Measurements from ENCODE around the gene PTPN11. TPM values are rescaled to one million over a fixed set of nuclear protein-coding genes. Genes with fewer than 3 reads are reported as not detected.

Gene PTPN11
- total and polyA plus RNA-seq, 7 donors = 43.8 to 192 (median 172) TPM

DNA sequence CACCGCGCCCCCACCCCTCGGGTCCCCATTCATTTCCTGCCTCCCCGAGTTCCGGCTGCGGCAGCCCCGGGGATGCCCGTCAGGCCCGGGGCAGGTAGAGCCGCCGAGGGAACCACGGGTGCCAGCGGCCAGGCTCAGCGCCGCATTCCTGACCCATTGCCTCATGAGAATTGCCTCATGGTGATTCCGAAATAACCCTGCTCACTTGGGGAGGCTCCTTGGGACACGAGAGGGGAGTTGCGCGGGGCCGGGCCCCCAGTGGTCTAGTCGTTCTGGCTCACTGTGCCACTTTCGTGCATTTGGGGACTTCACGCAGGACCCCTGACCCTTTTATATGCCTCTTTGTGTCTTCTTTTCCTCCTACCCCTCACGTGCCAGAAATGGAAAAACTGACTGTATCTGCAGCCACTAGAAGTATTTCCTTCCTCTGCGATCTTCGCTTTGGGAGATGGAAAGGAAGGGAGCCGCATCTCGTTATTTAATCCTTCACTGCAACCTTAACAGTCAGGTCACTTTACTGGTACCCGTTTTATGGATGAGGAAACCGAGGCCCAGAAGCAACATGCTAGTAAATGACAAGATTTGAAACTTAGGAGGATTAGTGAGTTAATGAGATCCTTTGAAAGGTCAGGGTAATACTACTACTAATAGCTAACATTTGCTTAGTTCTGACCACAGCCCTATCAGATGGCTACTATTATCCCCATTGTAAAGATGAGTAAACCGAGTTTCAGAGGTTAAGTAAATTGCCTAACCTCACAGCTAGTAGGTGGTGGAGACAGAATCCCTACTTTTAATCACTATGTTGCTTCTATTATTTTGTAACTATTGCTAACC lies 768 bp downstream of the PTPN11 start:
- ATAC-seq = peak; percentile 86 to 88 (median 88)
- H3K36me3 ChIP-seq (ENCODE audit: insufficient read depth in 1 of 2, low read depth in 1 of 2) = no peaks in the 10 kb centered on the region
- DNase-seq = peak; percentile 79 to 89
- peak overlapping the region; percentile 99 for H3K4me3 ChIP-seq
- H3K4me1 ChIP-seq = peaks cover 51% of the 10 kb centered on the region
- H3K9me3 ChIP-seq = no peaks in the 10 kb centered on the region
- 4 to 6% (median 4%) methylated on average over 26 to 31 of the region's 31 CpGs for WGBS, 3 donors
- no peaks in the 10 kb centered on the region for H3K27me3 ChIP-seq (ENCODE audit: insufficient read depth in 3 of 3, low read length in 2 of 3)
- peak overlapping the region; percentile 100 for H3K27ac ChIP-seq
- intact Hi-C loops (cut with DNase I) = no loop called here
- TF ChIP-seq, protein P1, sequence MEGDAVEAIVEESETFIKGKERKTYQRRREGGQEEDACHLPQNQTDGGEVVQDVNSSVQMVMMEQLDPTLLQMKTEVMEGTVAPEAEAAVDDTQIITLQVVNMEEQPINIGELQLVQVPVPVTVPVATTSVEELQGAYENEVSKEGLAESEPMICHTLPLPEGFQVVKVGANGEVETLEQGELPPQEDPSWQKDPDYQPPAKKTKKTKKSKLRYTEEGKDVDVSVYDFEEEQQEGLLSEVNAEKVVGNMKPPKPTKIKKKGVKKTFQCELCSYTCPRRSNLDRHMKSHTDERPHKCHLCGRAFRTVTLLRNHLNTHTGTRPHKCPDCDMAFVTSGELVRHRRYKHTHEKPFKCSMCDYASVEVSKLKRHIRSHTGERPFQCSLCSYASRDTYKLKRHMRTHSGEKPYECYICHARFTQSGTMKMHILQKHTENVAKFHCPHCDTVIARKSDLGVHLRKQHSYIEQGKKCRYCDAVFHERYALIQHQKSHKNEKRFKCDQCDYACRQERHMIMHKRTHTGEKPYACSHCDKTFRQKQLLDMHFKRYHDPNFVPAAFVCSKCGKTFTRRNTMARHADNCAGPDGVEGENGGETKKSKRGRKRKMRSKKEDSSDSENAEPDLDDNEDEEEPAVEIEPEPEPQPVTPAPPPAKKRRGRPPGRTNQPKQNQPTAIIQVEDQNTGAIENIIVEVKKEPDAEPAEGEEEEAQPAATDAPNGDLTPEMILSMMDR (IDR thresholded peaks at IDR 0.05) = no peak

DNA sequence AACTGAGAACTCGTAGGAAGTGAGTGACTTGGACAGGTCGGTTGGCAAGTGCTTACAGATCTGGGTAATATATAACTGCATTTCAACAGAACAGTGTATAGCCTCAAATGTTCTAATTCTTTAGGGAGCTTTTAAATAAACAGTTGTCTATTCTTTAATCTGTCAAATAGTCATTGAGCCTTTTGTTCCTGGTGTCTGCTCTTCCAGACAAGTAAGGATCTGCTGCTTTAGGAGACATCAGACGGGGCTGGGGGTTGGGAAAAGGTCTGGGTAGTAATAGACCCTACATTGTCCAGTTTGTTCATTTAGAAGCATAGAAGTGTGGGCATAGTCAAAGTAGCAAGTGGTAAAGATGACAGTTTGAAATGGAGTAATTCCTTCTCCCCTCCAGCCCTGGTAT lies 2.0 kb downstream of the PTPN11 start:
- TF ChIP-seq, protein P1 (IDR thresholded peaks at IDR 0.05) = no peak
- H3K9me3 ChIP-seq = no peaks in the 10 kb centered on the region
- H3K27ac ChIP-seq = peak overlapping the region; percentile 100
- intact Hi-C loops (cut with DNase I) = no loop called here
- peaks cover 52% of the 10 kb centered on the region for H3K4me1 ChIP-seq
- H3K36me3 ChIP-seq (ENCODE audit: insufficient read depth in 1 of 2, low read depth in 1 of 2) = no peaks in the 10 kb centered on the region
- 60 to 93% (median 64%) methylated on average over 3 of the region's 3 CpGs for WGBS, 3 donors
- no peak for ATAC-seq
- no peak for DNase-seq
- H3K4me3 ChIP-seq = peak overlapping the region; percentile 99
- no peaks in the 10 kb centered on the region for H3K27me3 ChIP-seq (ENCODE audit: insufficient read depth in 3 of 3, low read length in 2 of 3)

DNA sequence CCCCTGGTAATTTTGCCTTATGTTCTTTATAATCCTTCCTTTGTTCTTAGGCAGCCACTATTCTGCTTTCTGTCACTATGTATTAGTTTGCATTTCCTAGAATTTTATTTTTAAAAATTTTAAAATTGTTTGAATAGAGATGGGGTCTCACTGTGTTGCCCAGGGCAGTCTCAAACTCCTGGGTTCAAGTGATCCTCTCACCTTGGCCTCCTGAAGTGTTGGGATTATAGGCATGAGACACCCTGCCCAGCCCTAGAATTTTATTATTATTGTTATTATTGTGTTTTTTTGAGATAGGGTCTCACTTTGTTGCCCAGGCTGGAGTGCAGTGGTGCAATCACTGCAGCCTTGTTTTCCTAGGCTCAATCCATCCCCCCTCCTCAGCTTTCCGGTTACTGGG lies 2.6 kb downstream of the PTPN11 start:
- no peak for DNase-seq
- ATAC-seq = no peak
- TF ChIP-seq, protein P1 (IDR thresholded peaks at IDR 0.05) = no peak
- no peaks in the 10 kb centered on the region for H3K9me3 ChIP-seq
- no peak overlapping the region for H3K4me3 ChIP-seq
- peaks cover 52% of the 10 kb centered on the region for H3K4me1 ChIP-seq
- intact Hi-C loops (cut with DNase I) = no loop called here
- WGBS, 3 donors = 92 to 100% (median 94%) methylated on average over 1 of the region's 1 CpG
- peak overlapping the region; percentile 100 for H3K27ac ChIP-seq
- no peaks in the 10 kb centered on the region for H3K36me3 ChIP-seq (ENCODE audit: insufficient read depth in 1 of 2, low read depth in 1 of 2)
- no peaks in the 10 kb centered on the region for H3K27me3 ChIP-seq (ENCODE audit: insufficient read depth in 3 of 3, low read length in 2 of 3)

DNA sequence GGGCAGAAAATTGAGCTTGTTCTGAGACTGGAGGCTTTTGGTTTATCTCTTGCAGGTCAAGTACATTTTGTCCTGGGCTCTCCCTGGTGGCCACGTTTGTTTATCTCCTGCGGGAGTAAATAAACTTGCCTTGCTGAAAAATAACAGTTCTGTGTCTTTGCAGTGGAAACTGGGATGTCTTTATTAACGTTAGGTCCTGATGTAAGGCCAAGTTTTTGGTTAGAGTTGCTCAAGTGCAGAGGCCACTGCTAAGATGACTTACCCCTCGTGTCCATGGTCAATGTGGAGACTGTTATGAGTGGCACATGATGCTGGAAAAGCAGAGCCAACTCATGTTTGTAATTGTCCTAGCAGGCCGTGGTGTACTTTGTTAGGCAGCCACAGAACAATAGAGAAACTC lies 3.8 kb downstream of the PTPN11 start:
- DNase-seq (no peak), ATAC-seq (peak in 2 of 4 donors; percentile 33 to 57)
- no peaks in the 10 kb centered on the region for H3K27me3 ChIP-seq (ENCODE audit: insufficient read depth in 3 of 3, low read length in 2 of 3)
- peak overlapping the region; percentile 6 for H3K4me3 ChIP-seq
- peaks cover 52% of the 10 kb centered on the region for H3K4me1 ChIP-seq
- intact Hi-C loops (cut with DNase I) = no loop called here
- H3K27ac ChIP-seq = peak overlapping the region; percentile 79
- H3K9me3 ChIP-seq = no peaks in the 10 kb centered on the region
- TF ChIP-seq, protein P1 (IDR thresholded peaks at IDR 0.05) = no peak
- 16 to 28% (median 17%) methylated on average over 5 of the region's 5 CpGs for WGBS, 3 donors
- H3K36me3 ChIP-seq (ENCODE audit: insufficient read depth in 1 of 2, low read depth in 1 of 2) = no peaks in the 10 kb centered on the region

Measured in psoas muscle (tissue), 8 donors.